SK-N-MC (cell line): ENCODE results near the gene CYFIP2.
A peak's percentile ranks its signal among the peaks of the same experiment; 100 is the strongest.

Experiments used
- DNase-seq: peaks from one replicate; pipeline ENCODE4 v3.0.0-alpha.2; 2011; ENCODE audit warnings: low read depth, low spot score
- H3K27ac ChIP-seq: fragments of 200-600 bp; sonication (generic); 2 replicates; pipeline ENCODE4 v1.5.1; 2016; ENCODE audit warnings: mixed run types
- H3K36me3 ChIP-seq: fragments of 200-600 bp; sonication (generic); 2 replicates; pipeline ENCODE4 v1.6.1; 2017; ENCODE audit warnings: antibody characterized with exemption, low read length, mixed read lengths; ENCODE audit not compliant: insufficient read depth
- H3K4me3 ChIP-seq: fragments of 200-600 bp; sonication (generic); 2 replicates; pipeline ENCODE4 v1.5.1; 2016
- H3K9ac ChIP-seq: fragments of 200-600 bp; sonication (generic); 2 replicates; pipeline ENCODE4 v1.8.0; 2017; ENCODE audit warnings: mixed run types, mixed read lengths; ENCODE audit not compliant: insufficient read length
- H3K9me3 ChIP-seq: fragments of 200-600 bp; sonication (generic); 2 replicates; pipeline ENCODE4 v1.6.1; 2017; ENCODE audit warnings: low read depth, mild to moderate bottlenecking, antibody characterized with exemption, low read length, moderate library complexity, mixed read lengths
- EZH2 ChIP-seq: fragments of 200-600 bp; sonication (generic); IDR thresholded peaks from one replicate; pipeline ENCODE4 v1.6.1; 2017; ENCODE audit warnings: antibody characterized with exemption
- FOXP2 ChIP-seq: optimal IDR thresholded peaks from 2 replicates; pipeline ENCODE3; 2011; ENCODE audit warnings: mild to moderate bottlenecking, moderate library complexity; ENCODE audit not compliant: insufficient read depth; ENCODE audit errors: extremely low read length, control extremely low read depth
- POLR2AphosphoS5 ChIP-seq: IDR thresholded peaks from 2 replicates; pipeline ENCODE4 v1.6.1; 2012; ENCODE audit warnings: mild to moderate bottlenecking, low read depth, low read length, borderline replicate concordance

The CYFIP2 gene

DNA sequence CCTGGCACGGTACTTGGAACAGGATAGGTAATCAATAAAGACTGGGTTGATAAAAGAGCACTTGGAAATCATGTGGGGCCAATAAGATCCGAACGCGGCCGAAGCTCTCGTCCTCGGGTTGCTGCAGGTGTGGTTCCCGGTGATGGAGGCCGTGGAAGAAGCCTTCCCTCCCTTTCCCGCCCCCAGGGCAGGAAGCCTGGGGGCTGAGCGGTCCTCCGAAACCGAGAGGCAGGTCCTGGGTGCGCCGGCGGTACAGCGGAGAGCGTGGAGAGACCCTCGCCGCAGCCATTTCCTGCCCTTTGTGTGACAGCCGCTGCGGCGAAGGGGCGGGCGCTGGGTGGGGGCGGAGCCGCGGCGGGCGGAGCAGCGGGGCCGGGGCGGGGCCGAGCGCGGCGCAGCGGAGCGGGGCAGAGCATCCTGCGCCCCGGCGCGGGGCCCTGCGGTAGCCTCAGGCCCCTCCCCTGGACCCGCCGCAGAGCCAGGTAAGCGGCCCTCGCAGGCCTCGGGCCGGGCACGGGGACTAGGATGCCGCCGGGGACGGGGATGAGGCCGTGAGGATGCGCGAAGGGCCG, at the start of gene CYFIP2:
CYFIP2 (plus strand) TSS at position 410 of the 572 bp plus-strand sequence. CDS start 19,239 bp downstream, outside the sequence.
- H3K9me3 ChIP-seq = no peaks in the 10 kb centered on the region
- H3K4me3 ChIP-seq = peak within 1 kb of the TSS; percentile 92
- H3K9ac ChIP-seq = peak within 1 kb of the TSS; percentile 59
- no peaks in the 10 kb centered on the region for H3K36me3 ChIP-seq
- TF ChIP-seq POLR2AphosphoS5 (peak; percentile 34; the same call in 1 of the 2 replicates), EZH2 (no peak)
- H3K27ac ChIP-seq = no peak within 1 kb of the TSS
- DNase-seq = no peak

- H3K9me3 ChIP-seq = no peaks in the 10 kb centered on the region
- H3K4me3 ChIP-seq = no peak overlapping the region
- no peak overlapping the region for H3K9ac ChIP-seq
- H3K27ac ChIP-seq = no peak overlapping the region
- TF ChIP-seq FOXP2 (no peak), POLR2AphosphoS5 (no peak), EZH2 (no peak)
- DNase-seq = no peak
- H3K36me3 ChIP-seq = no peaks in the 10 kb centered on the region
These were observed 49.4 kb upstream of the CYFIP2 start for GRCh38 chr5:157216391-157217142.

GRCh38 chr5:157217289-157218024, 48.5 kb upstream of the CYFIP2 start:
- no peak overlapping the region for H3K9ac ChIP-seq
- DNase-seq = no peak
- TF ChIP-seq POLR2AphosphoS5 (no peak), FOXP2 (no peak), EZH2 (no peak)
- no peaks in the 10 kb centered on the region for H3K9me3 ChIP-seq
- H3K36me3 ChIP-seq = no peaks in the 10 kb centered on the region
- no peak overlapping the region for H3K4me3 ChIP-seq
- H3K27ac ChIP-seq = no peak overlapping the region

DNA sequence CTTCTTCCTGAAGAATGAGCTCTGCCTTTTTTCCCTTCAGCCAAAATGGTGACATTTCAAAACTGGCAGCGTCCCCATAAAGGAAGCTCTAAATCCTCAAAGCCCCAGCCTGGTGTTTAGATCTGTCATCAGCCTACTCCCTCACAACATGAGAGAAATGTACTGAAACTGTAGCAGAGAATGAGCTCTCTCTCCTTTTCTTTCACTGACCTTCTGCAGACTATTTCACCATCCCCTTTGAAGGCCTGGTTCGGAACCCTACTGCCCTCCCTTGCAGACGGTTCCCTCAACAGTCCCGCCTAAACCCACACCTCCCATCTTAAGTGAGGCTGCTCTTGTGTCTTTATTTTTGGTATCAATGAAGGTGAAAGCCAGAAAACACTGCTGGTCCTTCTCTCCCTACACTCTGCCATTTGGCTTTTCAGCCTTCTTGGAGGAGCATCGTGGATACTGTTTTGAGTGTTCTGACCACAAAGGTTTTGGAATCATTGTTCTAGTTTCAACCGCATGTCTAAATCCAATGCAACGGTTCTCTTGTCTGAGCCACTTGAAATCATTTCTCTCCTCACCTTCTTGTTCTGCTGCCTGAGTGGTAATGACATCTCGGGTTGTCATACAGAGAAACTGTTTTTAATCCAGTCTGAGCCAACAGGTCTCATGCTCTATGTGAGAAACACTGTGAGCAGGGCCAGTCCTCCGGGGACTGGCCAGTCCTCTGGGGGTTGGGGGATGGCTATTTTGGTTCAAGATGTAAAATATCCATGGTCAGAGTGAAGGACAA, 46.2 kb upstream of the CYFIP2 start:
- Histone ChIP-seq H3K36me3 (no peaks in the 10 kb centered on the region), H3K4me3 (no peak overlapping the region), H3K9me3 (no peaks in the 10 kb centered on the region), H3K27ac (no peak overlapping the region), H3K9ac (no peak overlapping the region)
- TF ChIP-seq POLR2AphosphoS5 = no peak
- TF ChIP-seq EZH2 = no peak
- TF ChIP-seq FOXP2 = no peak
- DNase-seq = no peak

DNA sequence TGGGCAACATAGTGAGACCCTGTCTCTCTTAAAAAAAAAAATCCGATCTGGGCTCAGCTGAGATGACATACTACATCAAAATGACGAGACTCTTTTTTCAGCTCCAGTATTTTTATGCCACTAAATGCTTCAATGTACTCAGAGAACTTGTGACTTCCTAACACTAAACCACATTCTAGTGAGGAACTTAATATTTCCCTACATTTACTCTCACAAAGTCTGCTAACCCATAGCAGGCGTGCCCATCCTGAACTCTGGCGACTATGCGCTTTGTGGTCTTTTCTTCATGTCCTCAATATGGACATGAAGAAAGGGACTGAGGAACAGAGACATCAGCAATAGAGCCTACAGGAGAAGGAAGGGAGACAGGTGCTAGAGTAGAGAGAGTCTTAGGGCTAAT, 44.0 kb upstream of the CYFIP2 start:
- TF ChIP-seq FOXP2 (no peak), POLR2AphosphoS5 (no peak), EZH2 (no peak)
- Histone ChIP-seq H3K36me3 (no peaks in the 10 kb centered on the region), H3K9me3 (no peaks in the 10 kb centered on the region), H3K4me3 (no peak overlapping the region), H3K27ac (no peak overlapping the region), H3K9ac (no peak overlapping the region)
- no peak for DNase-seq

GRCh38 chr5:157222506-157223230, 43.3 kb upstream of the CYFIP2 start:
- no peaks in the 10 kb centered on the region for H3K9me3 ChIP-seq
- no peak overlapping the region for H3K4me3 ChIP-seq
- H3K36me3 ChIP-seq = no peaks in the 10 kb centered on the region
- no peak for DNase-seq
- no peak overlapping the region for H3K9ac ChIP-seq
- H3K27ac ChIP-seq = no peak overlapping the region
- TF ChIP-seq POLR2AphosphoS5 (no peak), FOXP2 (no peak), EZH2 (no peak)

DNA sequence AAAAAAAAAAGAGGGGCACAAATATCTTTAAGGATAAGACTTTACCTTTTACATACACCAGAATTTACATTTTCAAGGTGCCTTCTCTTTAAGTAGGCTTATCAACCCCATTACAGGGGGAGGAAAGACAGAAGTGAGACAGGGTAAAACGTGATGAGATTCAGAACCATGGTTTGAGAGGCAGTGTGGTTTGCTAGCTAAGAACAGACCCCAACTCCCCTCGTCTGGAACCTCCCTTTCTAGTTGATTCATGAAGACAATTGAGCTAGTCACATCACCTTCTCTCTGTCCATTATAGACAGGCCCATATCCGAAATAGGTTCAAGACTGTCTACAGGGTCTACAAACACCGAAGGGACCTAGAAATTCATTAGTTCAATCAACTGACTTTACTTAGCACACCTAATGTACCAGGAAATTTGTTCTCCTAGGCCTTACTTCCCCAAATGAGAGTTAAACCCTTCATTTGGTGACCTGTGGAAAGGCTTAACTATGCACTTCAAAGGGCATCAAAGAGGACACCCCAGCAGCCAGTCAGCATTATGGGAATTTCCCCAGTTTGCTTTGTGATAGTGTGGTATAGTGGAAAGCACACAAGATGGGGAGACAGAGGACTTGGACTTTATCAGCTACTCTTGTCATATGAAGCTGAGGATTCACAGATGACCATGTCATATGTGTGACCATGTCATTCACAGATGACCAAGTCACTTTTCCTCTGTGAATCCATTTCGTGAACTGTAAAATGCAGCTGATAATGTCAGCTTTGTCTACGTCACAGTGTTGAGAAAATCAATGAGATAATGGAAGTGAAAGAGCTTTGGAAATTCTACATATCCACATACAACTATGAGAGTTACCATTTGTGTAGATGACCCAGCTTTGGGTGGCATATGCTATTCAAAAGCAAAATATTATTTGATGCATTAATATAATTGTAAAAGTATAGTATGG, 40.2 kb upstream of the CYFIP2 start:
- no peak for DNase-seq
- no peak for TF ChIP-seq POLR2AphosphoS5
- TF ChIP-seq EZH2 = no peak
- TF ChIP-seq FOXP2 = no peak
- no peaks in the 10 kb centered on the region for H3K36me3 ChIP-seq

More for the DNA sequence above, 40.2 kb upstream of the CYFIP2 start:
- no peak overlapping the region for H3K4me3 ChIP-seq
- H3K9ac ChIP-seq = no peak overlapping the region
- H3K9me3 ChIP-seq = no peaks in the 10 kb centered on the region
- H3K27ac ChIP-seq = no peak overlapping the region
